HG03342 (cell line): ENCODE measurements around the gene DGKB.

Source experiments
- ATAC-seq: cut with Tn5 transposase; IDR thresholded peaks from one replicate; pipeline ENCODE4 v1.9.1; 2021; ENCODE audit warnings: mild to moderate bottlenecking, moderate library complexity; ENCODE audit not compliant: unreplicated experiment

The DGKB gene

DNA sequence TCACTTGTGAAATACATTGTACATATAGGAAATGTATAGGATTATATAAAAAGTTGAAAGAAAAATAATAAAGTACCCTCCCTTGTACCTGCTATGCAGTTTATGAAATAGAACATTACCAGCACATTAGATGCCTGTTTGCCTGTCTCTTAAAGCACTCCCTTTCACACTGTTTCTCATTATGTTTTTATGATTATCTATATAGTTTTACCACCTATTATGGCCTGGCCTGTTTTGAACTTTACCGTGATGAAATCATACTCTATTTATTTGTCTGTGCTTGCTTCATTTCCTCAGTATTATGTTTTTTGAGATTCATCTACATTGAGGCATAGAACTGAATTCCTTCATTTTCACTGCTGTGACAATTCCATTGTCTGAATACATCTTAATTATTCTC lies 41.1 kb downstream of the DGKB start:
- no peak for ATAC-seq

GRCh38 chr7:14859267-14859666 lies 43.3 kb downstream of the DGKB start:
- ATAC-seq: no peak

DNA sequence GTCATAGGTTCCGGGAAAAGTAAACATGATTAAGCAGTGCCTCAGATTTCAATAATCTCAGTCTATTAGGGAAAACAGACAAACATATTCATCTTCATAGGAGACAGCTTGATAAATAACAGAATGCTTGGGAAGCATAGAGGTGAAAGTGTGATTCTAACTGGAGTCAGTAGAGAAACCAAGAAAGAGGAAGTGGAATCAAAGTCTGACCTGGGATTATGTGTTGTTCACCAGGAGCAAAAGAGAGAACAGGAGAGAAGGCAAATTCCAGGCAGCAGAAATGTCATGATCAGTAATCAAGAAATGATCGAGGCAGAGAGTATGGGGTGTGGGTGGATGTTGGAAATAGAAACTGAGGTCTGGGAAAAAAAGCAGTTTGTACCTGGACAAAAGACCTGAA lies 43.7 kb downstream of the DGKB start:
- no peak for ATAC-seq

DNA sequence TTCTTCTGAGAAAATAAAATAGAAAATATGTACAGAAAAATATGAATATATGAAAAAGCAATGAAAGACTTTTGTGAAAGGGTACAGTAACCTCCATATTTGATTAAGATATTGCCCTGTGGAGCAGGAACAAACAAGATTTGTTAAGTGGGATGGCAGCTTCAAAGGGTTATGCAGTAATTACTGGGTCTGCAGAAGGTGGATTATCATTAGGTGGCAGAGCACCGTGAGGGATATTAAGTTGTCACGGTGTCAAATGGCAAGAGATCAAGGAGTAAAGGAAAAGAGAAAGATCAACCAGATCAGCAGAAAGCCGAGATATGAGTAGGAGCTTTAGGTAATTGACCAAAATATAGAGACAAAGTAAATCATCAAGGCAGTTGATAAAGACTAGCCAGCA lies 44.1 kb downstream of the DGKB start:
- no peak for ATAC-seq

DNA sequence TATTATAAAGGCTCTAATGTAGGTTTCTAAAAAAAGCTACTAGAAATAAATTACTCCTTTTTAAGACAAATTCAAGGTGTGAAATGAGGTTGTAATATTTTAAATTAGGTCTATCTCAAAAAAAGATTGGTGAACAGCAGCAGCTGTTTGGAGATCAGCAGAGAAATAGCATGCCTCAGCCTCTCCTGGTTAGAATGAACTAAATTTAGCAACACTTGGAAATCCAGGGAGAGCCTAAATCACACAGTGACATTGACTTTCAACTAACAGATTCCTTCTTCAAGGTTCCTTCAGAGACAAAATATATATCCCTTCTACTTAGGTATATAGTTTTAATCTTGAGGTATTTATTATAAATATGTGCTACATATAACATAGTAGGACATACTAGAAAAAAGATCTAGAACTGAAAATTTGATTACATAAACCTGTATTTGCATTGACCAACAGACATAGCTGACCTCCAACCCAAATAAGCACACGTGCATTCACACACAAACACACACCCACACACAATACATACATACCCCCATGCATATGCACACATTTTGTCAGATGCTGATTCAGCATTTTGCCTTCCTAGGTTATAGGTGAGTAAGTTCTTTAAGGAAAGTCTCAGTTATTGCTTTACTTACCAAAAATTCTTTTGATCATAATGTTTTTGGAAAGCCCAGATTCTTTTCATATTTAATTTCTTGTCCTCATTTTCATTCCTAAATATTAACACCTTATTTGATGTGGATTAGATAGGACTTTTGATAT lies 47.3 kb downstream of the DGKB start:
- ATAC-seq: no peak

- ATAC-seq: no peak
These were observed 48.1 kb downstream of the DGKB start for GRCh38 chr7:14854471-14854870.

DNA sequence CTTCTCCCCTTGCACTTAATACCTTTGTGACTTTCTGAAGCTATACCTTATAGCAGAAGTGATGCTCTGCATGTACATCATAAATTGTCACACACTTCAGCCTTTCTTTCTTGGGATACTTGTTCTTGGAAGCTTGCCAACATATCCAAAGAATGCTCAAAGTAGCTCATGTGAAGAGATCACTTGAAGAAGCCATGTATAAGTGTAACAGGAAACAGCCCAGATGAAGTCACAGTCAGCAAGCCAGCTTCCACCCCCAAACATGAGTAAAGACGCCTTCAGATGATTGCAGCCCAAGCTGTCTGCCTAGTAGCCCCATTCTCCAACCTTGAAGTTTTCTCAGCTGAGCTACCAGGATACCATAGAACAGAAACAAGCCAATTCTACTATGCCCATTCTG lies 50.9 kb downstream of the DGKB start:
- no peak for ATAC-seq

- no peak for ATAC-seq
These were observed 52.5 kb downstream of the DGKB start for GRCh38 chr7:14850039-14850438.

DNA sequence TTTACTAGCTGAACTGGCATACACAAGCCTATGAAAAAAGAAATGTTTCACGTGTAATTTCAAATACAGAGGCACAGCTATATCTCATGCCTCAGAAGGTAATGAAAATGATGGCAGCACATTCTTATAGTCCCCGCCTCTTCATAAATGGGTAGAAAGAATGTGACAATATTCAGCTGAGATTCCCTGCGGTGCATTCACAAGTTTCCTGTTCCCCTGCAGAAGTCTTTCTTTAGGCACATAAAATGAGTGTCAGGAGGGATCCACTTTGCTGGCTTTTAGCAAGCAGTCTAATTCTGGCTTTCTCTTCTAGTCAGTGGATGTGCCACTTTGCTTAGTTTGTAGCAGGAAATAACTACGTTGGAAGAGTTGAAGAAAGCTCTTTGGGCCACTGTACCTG lies 56.1 kb downstream of the DGKB start:
- no peak for ATAC-seq

DNA sequence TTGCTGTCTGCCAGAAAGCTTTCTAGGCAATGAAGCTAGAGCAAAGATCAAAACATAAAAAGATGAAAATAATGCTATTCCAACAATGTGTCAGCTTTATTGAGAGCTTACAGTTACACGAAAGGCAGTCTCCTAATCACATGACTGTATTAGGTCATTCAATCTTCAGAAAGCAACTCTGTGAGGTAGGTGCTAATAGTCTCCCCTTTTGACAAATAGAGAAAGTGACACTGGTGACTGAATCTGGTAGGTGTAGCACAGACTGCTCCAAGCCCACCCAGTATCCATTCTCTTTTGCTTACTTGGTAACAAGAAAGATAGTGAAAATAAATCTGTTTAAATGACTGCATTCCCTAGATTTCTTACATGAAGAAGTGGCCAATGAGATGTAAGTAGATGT lies 58.8 kb downstream of the DGKB start:
- no peak for ATAC-seq

- ATAC-seq: no peak
These were observed 60.0 kb downstream of the DGKB start for GRCh38 chr7:14842523-14842922.

DNA sequence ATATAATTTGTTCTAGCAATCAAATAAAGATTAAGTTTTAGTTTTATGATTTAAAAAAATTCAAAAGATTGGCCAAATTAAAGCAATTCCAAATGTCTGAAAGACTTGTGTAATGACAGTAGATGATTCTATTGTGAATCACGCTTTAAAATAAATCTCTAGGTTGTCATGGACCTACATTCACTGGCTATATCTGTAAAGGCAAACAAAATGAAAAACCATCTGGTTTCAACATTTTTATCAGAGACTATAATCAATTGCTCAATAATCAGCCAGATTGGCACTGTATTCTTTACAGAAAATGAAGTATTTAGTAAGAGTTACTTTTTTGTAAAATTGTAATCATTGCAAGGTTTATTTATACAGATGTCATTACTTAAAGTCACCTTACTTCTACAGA lies 60.7 kb downstream of the DGKB start:
- no peak for ATAC-seq

GRCh38 chr7:14841086-14841485 lies 61.5 kb downstream of the DGKB start:
- ATAC-seq: no peak

DNA sequence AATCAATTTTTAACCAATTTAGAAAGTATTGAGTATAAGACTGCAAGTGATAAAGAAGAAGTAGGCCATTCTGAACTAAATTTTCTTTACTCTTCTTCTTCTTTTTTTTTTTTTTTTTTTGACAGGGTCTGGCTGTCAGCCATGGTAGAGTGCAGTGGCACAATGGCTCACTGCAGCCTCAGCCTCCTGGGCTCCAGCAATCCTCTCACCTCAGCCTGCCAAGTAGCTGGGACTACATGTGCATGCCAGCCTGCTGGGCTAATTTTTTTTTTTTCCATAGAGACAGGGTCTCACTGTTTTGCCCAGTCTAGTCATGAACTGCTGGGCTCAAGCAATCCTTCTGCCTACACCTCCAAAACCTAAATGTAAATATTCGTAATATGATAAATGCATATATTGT lies 63.2 kb downstream of the DGKB start:
- no peak for ATAC-seq

DNA sequence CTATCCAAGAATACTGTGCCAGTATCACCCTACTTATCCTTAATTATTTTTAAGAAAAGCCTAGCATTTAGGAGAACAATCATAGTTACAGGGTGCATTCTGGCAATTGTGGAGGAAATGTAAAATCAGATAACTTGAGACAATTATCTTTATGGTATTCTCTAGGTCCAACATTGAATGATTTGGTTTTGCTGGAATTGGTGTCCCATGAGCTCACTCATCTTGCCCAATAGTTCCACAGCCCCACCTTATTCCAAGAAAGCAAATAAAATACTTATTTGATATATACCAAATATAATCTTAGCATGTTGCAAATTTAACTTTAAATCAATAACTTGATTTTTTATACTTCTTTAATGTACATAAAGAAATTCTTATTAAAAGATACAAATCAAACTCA lies 65.3 kb downstream of the DGKB start:
- no peak for ATAC-seq

- no peak for ATAC-seq
These were observed 65.9 kb downstream of the DGKB start for GRCh38 chr7:14836571-14837189.

- no peak for ATAC-seq
These were observed 66.5 kb downstream of the DGKB start for GRCh38 chr7:14836006-14836405.

- no peak for ATAC-seq
These were observed 67.2 kb downstream of the DGKB start for GRCh38 chr7:14835384-14835783.

- no peak for ATAC-seq
These were observed 67.7 kb downstream of the DGKB start for GRCh38 chr7:14834883-14835282.

GRCh38 chr7:14834456-14834855 lies 68.1 kb downstream of the DGKB start:
- no peak for ATAC-seq

DNA sequence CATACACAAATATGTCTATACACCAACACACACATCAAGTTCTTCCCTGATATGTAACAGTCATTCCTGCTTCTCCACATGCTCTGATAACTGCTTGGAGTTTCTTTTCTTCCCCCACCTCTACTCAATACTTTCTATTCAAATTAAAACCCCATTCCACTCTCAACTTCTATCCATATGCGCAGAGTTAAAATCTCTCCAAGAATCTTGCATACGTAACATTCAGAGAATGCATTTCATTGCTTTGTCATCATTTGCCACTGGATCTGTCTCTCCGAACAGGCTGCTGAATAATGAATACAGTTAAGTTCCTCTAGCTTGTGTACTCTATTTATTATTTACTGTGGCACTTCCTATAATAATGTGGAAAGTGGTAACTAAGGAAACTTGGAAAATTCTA lies 68.8 kb downstream of the DGKB start:
- ATAC-seq: no peak

DNA sequence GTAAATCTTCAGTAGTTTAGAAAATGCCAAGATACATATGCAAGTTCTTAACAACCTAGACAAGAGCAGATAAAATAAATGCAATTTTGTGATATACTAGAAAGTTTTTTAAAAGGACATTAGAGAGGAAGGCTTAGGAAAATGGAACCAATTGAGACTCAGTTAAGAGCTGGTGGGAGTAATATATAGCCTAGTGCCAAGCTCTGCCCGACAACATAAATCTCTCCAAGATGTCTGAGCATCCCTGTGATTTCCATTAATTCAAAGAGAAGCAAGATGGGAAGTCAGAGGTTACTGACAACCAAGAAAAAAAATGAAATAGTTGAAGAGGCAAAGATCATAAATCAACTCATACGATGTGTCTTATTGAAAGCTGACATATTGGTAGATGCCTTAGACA lies 74.5 kb downstream of the DGKB start:
- ATAC-seq: no peak

GRCh38 chr7:14826426-14826825 lies 76.1 kb downstream of the DGKB start:
- ATAC-seq: no peak
